IgD-negative memory B cell (primary cell): ENCODE data around the gene PRM2. TPM values are rescaled to one million over a fixed set of nuclear protein-coding genes. Genes with fewer than 3 reads are reported as not detected.

Experiments used
- H3K27ac Mint-ChIP-seq, 3 donors: one replicate each; pipeline ENCODE4 v1.8.0; 2020 to 2022; ENCODE audit warnings: mild to moderate bottlenecking in 3 of 3, mixed read lengths in 3 of 3, moderate library complexity in 1 of 3
- H3K27me3 Mint-ChIP-seq: one replicate; pipeline ENCODE4 v1.8.0; 2021; ENCODE audit warnings: mixed read lengths
- H3K36me3 Mint-ChIP-seq: one replicate; pipeline ENCODE4 v1.8.0; 2020; ENCODE audit warnings: mild to moderate bottlenecking, mixed read lengths
- H3K4me1 Mint-ChIP-seq, 3 donors: one replicate each; pipeline ENCODE4 v1.8.0; 2020 to 2022; ENCODE audit warnings: mixed read lengths in 3 of 3, mild to moderate bottlenecking in 1 of 3
- H3K4me3 Mint-ChIP-seq, 4 donors: one replicate each; pipeline ENCODE4 v1.8.0; 2020 to 2022; ENCODE audit warnings: mild to moderate bottlenecking in 4 of 4, mixed read lengths in 4 of 4, moderate library complexity in 3 of 4
- H3K9me3 Mint-ChIP-seq, 3 donors: one replicate each; pipeline ENCODE4 v1.8.0; 2020 to 2021; ENCODE audit warnings: mixed read lengths in 3 of 3, mild to moderate bottlenecking in 1 of 3
- polyA plus RNA-seq: library from polyadenylated mRNA; unstranded; fragments of 300-500 nt; fragmentation: Illumina TruSeq; gene quantifications from one replicate; pipeline ENCODE4 v1.2.3, GENCODE V29; 2021

The PRM2 gene
- polyA plus RNA-seq, 1 donor from 2014 or later: not detected

DNA sequence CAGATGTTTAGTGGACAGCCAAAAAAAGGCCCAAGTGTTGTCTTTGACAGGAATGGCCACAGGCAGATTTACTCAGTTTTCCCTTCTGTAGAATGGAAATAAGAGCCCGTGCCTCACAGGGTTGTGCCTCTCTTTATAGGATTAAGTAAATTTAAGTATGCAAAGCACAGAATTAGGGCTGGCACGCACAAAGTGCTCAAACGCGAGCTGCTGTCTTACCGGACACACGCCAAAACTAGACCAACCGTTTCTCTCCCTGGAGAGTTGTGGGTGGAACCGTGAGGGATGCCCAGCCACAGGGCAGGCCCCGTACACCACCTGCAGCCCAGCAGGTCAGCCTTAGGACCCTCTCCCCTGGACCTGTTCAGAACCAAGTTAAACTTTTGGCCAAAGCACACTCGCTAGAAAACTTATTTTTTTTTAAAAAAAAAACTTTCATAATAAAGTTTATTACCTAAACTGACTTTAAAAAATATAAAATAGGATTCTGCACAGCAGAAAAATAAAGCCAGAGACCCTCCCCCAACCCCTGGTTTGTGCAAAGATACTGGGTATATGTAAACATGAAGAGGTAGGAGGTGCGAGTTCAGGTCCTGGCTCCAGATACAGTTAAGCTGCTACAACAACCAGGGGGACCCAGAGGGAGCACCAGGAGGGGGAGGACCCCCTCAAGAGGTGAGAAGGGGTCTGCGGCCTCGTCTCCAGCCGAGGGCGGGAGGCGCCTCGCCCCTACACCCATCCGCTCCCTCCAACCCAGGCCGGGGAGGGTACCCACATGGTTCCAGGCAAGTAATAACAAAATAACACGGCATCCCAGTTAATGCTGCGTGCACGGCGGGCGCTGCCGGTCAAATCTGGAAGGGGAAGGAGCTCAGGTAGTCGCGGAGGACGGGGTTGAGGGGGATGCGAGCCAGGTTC lies 22.0 kb downstream of the PRM2 start:
- Mint-ChIP-seq H3K4me3 (peak overlapping the region; percentile 84 to 95 (median 92)), H3K27me3 (no peaks in the 10 kb centered on the region), H3K4me1 (peaks cover 34 to 44% (median 41%) of the 10 kb centered on the region in 3 donors), H3K36me3 (peaks cover 3% of the 10 kb centered on the region), H3K9me3 (no peaks in the 10 kb centered on the region), H3K27ac (peak overlapping the region; percentile 67 to 98 (median 87))

DNA sequence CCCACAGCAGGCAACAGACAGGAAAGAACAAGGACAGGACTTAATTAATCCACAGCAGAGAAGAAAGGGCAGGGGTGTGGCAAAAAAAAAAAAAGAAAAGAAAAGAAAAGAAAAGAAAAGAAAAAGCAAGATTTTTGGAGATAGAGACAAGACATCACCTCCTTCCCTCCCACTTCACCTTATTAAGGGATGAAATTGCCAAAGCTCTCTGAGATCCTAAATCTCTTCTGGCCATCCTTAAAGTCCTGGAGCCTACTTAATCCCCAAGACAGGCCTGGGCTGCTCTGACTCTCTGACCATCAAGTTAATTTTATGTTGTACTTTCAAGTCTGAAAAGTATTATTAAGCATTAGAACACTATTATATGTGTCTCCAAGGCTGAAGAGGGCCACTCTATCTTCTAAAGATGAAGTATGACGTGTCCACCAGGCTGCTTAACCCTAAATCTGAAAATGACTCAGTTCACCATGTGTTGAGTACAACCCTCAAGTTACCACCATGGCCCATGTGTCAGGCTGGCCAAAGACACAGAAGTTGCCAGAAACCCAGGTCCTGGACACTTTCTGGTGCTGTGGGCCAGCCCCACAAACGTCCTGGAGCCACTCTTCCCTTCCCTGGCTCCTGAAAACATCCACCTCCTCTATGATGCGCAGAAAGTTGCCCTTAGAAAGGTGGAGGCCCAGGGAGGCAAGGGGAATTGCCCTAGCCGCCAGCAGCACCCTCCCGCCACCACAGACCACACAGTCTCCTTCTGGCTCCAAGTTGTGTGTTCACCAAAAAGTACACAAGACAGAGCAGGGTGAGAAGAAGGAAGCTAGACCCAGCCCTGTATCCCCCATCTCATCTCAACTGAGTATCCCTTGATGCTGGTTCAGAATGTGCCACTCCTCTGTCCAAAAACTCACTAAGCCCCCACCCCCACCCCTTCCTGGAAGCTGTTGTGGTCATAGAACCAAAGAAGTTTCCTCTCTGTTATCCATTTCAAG lies 23.0 kb downstream of the PRM2 start:
- H3K4me3 Mint-ChIP-seq: peak overlapping the region; percentile 67 to 95 (median 86)
- no peaks in the 10 kb centered on the region for H3K9me3 Mint-ChIP-seq
- H3K27me3 Mint-ChIP-seq: no peaks in the 10 kb centered on the region
- H3K27ac Mint-ChIP-seq: peak overlapping the region; percentile 63 to 98 (median 87)
- peaks cover 3% of the 10 kb centered on the region for H3K36me3 Mint-ChIP-seq
- H3K4me1 Mint-ChIP-seq: peaks cover 30 to 38% (median 36%) of the 10 kb centered on the region in 3 donors

DNA sequence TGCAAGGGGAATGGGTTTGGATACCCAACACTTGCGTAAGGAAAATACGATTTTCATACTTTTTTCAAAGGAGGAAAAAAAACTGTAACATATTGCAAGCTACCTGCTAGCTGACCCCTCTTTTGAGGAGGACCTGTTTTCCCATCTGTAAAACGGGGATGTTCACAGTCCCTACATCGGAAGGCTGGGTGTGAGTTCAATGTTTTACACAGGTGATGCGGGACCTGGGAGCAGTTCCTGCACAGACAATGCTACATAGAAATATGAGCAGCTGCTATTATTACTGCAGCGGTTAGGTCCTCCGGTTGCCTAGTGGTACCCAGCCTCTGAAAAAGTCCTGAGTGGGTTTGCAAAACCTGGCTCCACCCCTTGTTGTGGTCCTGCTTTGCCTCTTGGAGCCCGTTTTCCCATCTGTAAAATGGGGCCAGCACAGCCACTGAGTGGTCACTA lies 23.8 kb downstream of the PRM2 start:
- Mint-ChIP-seq H3K36me3 (peaks cover 3% of the 10 kb centered on the region), H3K27me3 (no peaks in the 10 kb centered on the region), H3K9me3 (no peaks in the 10 kb centered on the region), H3K4me3 (peak overlapping the region; percentile 52 to 95 (median 71)), H3K4me1 (peaks cover 23 to 33% (median 31%) of the 10 kb centered on the region in 3 donors), H3K27ac (peak overlapping the region in 2 of 3 donors; percentile 95 to 98)

DNA sequence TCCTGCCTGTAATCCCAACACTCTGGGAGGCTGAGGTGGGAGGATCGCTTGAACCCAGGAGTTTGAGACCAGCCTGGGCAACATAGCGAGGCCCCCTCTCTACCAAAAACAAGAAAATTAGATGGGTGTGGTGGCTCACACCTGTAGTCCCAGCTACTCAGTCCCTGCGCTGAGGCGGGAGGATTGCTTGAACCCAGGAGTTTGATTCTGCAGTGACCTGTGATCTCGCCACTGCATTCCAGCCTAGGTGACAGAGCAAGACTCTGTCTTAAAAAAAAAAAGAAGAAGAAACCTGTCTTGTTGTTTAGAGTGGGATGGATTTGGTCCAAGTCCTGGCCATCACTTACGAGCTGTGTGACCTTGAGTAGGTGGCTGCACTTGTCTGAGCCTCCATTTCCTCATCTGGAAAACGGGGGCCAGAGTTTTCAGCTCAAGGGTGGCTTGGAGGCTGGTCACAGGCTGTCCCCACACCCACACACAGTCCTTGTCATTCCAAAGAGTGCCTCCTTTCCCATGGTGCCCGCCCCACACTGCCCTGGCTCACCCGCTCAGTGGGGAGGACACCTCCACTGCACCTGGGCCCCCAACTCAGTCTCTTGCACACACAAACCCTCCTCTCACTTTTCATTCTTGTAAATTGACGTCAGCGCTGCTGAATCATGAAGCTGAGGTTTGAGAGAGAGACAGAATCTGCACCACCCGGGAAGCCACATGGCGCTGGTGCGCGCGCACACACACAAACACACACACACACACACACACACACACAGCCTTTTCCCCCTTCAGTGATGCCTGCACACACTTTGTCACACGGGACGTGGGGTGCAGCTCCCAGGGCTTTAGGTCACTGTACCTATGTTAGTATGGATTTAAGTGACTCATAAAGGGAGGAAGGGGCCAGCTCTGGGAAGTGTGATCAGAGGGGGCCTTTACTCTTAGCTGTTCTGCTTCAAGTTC lies 24.5 kb downstream of the PRM2 start:
- no peaks in the 10 kb centered on the region for H3K27me3 Mint-ChIP-seq

DNA sequence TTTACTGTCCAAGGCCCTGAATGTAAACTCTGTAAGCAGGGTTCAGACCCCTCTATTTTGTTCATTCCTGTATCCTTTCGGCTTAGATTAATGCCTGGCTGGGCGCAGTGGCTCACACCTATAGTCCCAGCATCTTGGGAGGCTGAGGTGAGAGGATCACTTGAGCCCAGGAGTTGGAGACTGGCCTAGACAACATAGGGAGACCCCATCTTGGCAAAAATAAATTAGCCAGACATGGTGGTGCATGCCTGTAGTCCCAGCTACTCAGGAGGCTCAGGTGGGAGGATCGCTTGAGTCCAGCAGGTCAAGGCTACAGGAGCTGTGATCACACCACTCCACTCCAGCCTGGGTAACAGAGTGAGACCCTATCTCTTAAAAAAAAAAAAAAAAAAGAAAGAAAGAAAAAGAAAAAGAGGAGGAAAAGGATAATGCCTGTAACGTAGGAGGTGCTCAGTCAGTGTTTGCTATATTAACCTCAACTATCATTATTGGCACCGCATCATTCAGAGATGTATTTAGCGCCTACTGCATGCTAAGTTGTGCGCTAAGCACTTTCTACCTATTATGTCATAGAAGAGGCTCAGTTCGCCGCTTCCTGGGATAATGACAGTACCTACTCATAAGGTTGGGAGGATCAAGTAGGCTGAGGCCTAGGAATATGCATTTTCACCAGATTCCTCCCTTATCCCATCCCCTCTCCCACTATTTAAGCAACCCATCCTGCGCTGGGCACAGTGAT lies 25.3 kb downstream of the PRM2 start:
- H3K9me3 Mint-ChIP-seq: no peaks in the 10 kb centered on the region
- H3K36me3 Mint-ChIP-seq: peaks cover 1% of the 10 kb centered on the region
- no peaks in the 10 kb centered on the region for H3K27me3 Mint-ChIP-seq
- peak overlapping the region in 2 of 3 donors; percentile 53 to 98 for H3K27ac Mint-ChIP-seq
- peak overlapping the region in 1 of 4 donors; percentile 95 for H3K4me3 Mint-ChIP-seq
- peaks cover 14 to 24% (median 23%) of the 10 kb centered on the region in 3 donors for H3K4me1 Mint-ChIP-seq

More for the DNA sequence above, 24.5 kb downstream of the PRM2 start:
- Mint-ChIP-seq H3K36me3 (peaks cover 1% of the 10 kb centered on the region), H3K9me3 (no peaks in the 10 kb centered on the region), H3K4me1 (peaks cover 18 to 26% (median 24%) of the 10 kb centered on the region in 3 donors), H3K4me3 (peak overlapping the region; percentile 10 to 95 (median 66)), H3K27ac (peak overlapping the region; percentile 77 to 98 (median 95))

DNA sequence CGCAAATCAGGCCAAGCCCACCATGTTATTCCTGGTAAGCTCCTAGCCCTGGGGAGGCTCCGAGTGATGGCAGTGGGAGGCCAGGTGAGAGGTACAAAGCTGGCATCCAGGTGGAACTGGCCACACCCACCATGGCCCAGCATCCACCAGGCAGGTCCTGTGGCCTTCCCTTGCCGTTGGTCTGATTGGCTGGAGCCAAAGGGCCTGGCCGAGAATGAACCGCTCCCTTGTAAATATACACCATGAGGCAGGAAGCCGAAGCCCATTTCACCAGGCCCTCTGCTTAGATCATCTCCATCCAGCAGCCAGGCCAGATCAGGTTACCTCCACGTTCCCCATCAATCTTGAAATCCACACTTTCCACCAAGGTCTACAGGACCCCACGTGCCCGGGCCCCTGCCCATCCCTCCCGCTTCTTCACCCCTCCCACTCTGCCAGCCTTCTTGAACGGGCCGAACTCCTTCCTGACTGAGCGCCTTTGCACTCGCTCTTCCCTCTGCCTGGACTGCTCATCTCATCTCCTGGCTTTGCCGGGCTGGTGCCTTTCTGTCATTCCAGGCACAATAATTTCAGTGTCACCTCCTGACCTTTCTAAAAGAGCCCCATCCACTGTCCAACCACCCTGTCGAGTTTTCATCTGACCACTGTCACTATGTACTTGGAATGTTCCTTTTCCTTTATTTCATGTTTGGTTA lies 26.0 kb downstream of the PRM2 start:
- Mint-ChIP-seq H3K27ac (peak overlapping the region in 2 of 3 donors; percentile 86 to 98), H3K4me3 (peak overlapping the region in 1 of 4 donors; percentile 64), H3K36me3 (peaks cover 1% of the 10 kb centered on the region), H3K9me3 (no peaks in the 10 kb centered on the region), H3K4me1 (peaks cover 14 to 24% (median 23%) of the 10 kb centered on the region in 3 donors), H3K27me3 (no peaks in the 10 kb centered on the region)

DNA sequence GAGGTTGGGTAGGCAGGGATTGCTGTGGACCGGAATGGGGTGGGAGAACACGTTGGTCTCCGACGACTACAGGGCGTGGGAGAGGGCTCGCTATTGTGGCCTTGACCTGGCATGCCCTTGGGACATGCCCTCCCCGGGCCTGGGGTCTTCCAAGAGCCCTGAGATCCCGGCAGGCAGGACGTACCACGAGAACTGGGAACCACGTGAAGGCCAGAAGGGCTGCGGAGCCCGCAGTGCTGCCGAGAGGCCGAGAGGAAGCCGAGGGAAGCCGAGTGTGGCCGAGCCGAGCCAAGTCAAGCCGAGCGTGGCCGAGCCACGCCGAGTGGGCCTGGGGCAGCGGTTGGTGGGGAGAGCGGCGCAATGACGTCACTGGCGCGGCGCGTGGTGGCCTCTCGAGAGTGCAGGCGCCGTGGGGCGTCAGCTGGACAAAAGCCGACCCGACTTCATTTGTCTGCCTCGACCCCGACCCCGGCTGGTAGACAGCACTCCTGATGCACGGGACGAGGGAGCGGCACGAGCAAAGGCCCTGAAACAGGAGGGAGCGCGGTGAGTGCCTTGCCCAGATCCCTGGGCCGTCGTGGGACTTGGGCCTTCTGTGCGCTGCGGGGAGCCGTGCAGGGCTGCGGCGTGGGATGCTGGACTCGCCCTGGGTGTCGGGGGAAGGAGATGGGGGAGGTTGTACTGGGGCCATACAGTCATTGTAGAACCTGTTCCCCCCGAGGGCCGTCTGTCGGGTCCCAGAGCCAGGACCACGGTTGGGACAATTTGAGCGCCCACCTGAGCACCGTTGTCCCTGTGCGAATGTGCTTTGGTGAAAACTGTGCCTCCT lies 26.8 kb downstream of the PRM2 start:
- peak overlapping the region in 1 of 4 donors; percentile 12 for H3K4me3 Mint-ChIP-seq
- H3K4me1 Mint-ChIP-seq: peaks cover 14 to 25% (median 24%) of the 10 kb centered on the region in 3 donors
- peak overlapping the region in 2 of 3 donors; percentile 39 to 98 for H3K27ac Mint-ChIP-seq
- peaks cover 1% of the 10 kb centered on the region for H3K36me3 Mint-ChIP-seq
- no peaks in the 10 kb centered on the region for H3K9me3 Mint-ChIP-seq
- no peaks in the 10 kb centered on the region for H3K27me3 Mint-ChIP-seq

DNA sequence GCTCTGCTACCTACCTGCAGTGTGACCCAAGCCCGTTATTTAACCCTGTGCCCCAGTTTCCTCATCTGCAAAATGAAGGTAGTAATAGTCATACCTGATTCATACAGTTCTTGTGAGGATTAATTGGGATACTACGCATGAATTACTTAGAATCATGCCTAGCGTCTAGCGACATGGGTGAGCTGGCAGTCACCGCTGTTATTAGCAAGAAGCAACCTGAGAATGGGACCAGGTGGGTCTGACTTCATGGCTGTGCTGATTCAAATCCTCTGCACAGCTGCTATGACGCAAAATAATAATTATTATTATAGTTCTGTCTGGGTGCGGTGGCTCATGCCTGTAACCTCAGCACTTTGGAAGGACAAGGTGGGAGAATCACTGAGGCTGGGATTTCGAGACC lies 28.1 kb downstream of the PRM2 start:
- peak overlapping the region in 1 of 3 donors; percentile 25 for H3K27ac Mint-ChIP-seq
- no peaks in the 10 kb centered on the region for H3K27me3 Mint-ChIP-seq
- peaks cover 1% of the 10 kb centered on the region for H3K36me3 Mint-ChIP-seq
- no peaks in the 10 kb centered on the region for H3K9me3 Mint-ChIP-seq
- peaks cover 5 to 17% (median 15%) of the 10 kb centered on the region in 3 donors for H3K4me1 Mint-ChIP-seq
- peak overlapping the region in 2 of 4 donors; percentile 48 to 67 for H3K4me3 Mint-ChIP-seq

DNA sequence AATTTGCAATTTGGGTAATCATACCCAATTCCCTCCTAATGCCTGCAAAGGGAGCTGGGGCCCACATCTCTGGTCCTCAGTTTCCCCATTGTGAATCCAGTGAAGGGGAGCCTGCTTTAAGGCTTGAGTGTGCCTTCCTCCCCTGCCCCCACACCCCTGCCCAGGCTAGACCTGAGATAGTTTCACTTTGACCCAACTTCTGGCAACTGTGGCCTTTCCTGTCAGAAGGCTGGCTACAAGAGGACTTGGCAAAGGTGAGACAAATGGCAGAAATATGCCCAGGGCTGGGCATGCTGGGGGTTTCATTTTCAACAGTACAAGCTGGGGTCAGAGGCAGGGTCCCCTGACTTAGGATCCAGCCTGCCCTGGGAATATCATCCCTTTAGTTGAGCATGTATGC lies 30.3 kb downstream of the PRM2 start:
- Mint-ChIP-seq H3K36me3 (no peaks in the 10 kb centered on the region), H3K27me3 (no peaks in the 10 kb centered on the region), H3K9me3 (no peaks in the 10 kb centered on the region), H3K4me1 (peaks cover 0 to 5% (median 2%) of the 10 kb centered on the region in 3 donors), H3K4me3 (no peak overlapping the region), H3K27ac (no peak overlapping the region)

DNA sequence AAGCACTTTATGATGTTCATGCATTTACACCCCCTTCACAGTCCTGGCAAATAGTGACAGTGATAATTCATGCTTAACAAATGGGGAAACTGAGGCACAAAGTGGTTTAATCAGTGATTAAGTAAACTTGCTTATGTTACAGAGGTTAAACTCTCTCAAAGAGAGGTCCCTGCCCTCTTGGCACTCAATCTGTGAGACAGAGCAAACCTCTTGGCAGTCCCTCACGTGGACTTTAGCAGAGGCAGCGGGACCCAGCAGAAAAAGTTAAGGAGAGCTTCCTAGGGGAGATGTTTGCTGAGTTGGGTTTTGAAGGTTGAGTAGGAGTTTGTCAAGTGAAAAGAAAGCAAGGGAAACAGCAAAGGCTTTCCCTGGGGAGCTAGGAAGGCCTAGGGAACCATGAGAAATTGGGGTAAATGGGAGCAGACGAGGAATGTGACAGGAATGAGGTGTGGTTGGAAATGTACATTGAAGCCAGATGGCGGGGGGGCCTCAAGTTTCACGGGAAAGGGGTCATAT lies 31.0 kb downstream of the PRM2 start:
- Mint-ChIP-seq H3K9me3 (no peaks in the 10 kb centered on the region), H3K4me3 (peak overlapping the region in 1 of 4 donors; percentile 6), H3K27ac (no peak overlapping the region), H3K36me3 (no peaks in the 10 kb centered on the region), H3K27me3 (no peaks in the 10 kb centered on the region), H3K4me1 (peaks cover 0 to 5% (median 2%) of the 10 kb centered on the region in 3 donors)

DNA sequence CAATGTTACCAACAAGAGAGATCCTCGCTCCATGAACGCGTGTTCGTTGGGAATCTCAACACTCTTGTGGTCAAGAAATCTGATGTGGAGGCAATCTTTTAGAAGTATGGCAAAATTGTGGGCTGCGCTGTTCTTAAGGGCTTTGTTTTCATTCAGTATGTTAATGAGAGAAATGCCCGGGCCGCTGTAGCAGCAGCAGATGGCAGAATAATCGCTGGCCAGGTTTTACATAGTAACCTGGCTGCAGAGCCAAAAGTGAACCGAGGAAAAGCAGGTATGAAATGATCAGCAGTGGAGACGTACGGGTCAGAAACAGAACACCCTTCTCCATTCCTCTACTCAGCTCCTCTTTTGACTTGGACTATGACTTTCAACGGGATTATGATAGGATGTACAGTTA lies 33.6 kb downstream of the PRM2 start:
- no peak overlapping the region for H3K4me3 Mint-ChIP-seq
- H3K9me3 Mint-ChIP-seq: no peaks in the 10 kb centered on the region
- peaks cover 0 to 2% (median 2%) of the 10 kb centered on the region in 3 donors for H3K4me1 Mint-ChIP-seq
- no peaks in the 10 kb centered on the region for H3K27me3 Mint-ChIP-seq
- no peak overlapping the region for H3K27ac Mint-ChIP-seq
- no peaks in the 10 kb centered on the region for H3K36me3 Mint-ChIP-seq
